Activated CD4-positive, alpha-beta memory T cell treated with anti-CD3 and anti-CD28 coated beads for 36 hours (primary cell): ENCODE measurements around the gene RNF17. TPM values are rescaled to one million over a fixed set of nuclear protein-coding genes. Genes with fewer than 3 reads are reported as not detected.

ENCODE experiments used
- CTCF ChIA-PET: fragments of 350-600 bp; sonication (Branson Sonifier 250); formaldehyde crosslinking; loops from one replicate; lab custom pipeline; 2021; ENCODE audit warnings: antibody characterized with exemption, inconsistent platforms; lab: Charles Lee
- POLR2A ChIA-PET: fragments of 350-600 bp; sonication (Branson Sonifier 250); formaldehyde crosslinking; loops from one replicate; lab custom pipeline; 2021; ENCODE audit warnings: antibody characterized with exemption; lab: Charles Lee
- DNase-seq: peaks from one replicate; pipeline ENCODE4 v3.0.0-alpha.2; 2020
- H3K27ac Mint-ChIP-seq: one replicate; pipeline ENCODE4 v1.8.0; 2021; ENCODE audit warnings: mixed read lengths
- H3K27me3 Mint-ChIP-seq: one replicate; pipeline ENCODE4 v1.8.0; 2021; ENCODE audit warnings: mixed read lengths
- H3K36me3 Mint-ChIP-seq: one replicate; pipeline ENCODE4 v1.8.0; 2021; ENCODE audit warnings: mixed read lengths
- H3K4me1 Mint-ChIP-seq: one replicate; pipeline ENCODE4 v1.8.0; 2021; ENCODE audit warnings: low read depth, mixed read lengths
- H3K4me3 Mint-ChIP-seq: one replicate; pipeline ENCODE4 v1.8.0; 2021; ENCODE audit warnings: mild to moderate bottlenecking, mixed read lengths
- H3K9me3 Mint-ChIP-seq: one replicate; pipeline ENCODE4 v1.8.0; 2021; ENCODE audit warnings: mixed read lengths
- intact Hi-C: fragments of 100-400 bp; cut with micrococcal nuclease; formaldehyde crosslinking; loops from one replicate; pipeline ENCODE4 v1.15.1; 2023
- total RNA-seq, 2 experiments: library from RNA; stranded (reverse); gene quantifications; one replicate each; pipeline ENCODE4 v1.2.3, GENCODE V29; 2021

Gene RNF17
- total RNA-seq, 2 experiments from 2014 or later: not detected

DNA sequence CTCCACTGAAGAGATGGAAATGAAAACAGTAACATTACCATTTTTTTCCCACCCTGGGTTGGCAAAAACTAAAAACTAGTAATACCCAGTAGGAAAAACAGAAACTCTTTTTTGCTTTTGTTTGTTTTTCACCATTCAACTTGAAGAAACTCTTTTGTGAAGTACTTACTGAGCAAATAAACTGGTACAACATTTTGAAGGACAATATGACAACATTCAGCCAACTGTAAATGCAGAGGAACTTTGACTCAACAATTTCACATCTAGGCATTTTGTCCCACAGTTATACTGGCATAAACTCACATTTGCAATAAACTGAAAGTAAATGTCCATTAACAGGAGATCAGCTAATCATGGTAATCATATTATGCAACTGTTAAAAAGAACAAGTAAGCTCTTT, 152.5 kb downstream of the RNF17 start:
- Mint-ChIP-seq H3K27ac (no peak overlapping the region), H3K27me3 (no peaks in the 10 kb centered on the region), H3K36me3 (peaks cover 2% of the 10 kb centered on the region), H3K4me1 (peaks cover 10% of the 10 kb centered on the region), H3K9me3 (no peaks in the 10 kb centered on the region), H3K4me3 (no peak overlapping the region)
- CTCF ChIA-PET: interaction anchor here (0.6 kb wide), 1 partner anchor 248 kb away, joined by 3 read pairs; no protein-coding TSS in a partner anchor
- DNase-seq: no peak
- intact Hi-C loops: no loop called here
- POLR2A ChIA-PET: interaction anchor here (0.7 kb wide), 1 partner anchor 35 kb away, joined by 3 read pairs; no protein-coding TSS in a partner anchor

DNA sequence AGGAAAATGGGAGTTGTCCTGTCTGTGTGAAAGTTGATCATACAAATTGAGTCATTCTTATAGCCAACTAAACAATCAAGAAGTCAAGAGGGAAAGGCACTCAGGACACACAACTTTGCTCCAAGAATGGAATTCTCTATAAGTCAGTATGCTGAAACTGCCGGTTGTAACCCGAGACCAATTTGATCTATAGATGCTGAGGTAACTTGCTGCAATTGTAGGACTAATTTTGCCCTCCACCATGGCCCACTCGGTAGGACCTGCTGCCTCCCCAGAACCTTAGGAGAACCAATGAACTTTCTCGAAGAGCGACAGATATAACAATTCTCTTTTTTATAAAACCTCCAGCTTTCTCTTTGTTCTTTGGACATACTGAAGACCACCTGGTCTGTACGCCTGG, 157.0 kb downstream of the RNF17 start:
- H3K27me3 Mint-ChIP-seq: no peaks in the 10 kb centered on the region
- peaks cover 3% of the 10 kb centered on the region for H3K36me3 Mint-ChIP-seq
- DNase-seq: no peak
- intact Hi-C loops: loop anchor here (5.0 kb wide), 2 partner anchors 381 to 409 kb away; partner anchors contain the start of genes NUP58 and PARP4
- POLR2A ChIA-PET: no interaction called here
- peaks cover 18% of the 10 kb centered on the region for H3K4me1 Mint-ChIP-seq
- no peak overlapping the region for H3K27ac Mint-ChIP-seq
- H3K9me3 Mint-ChIP-seq: no peaks in the 10 kb centered on the region
- CTCF ChIA-PET: no interaction called here
- peak overlapping the region; percentile 38 for H3K4me3 Mint-ChIP-seq

DNA sequence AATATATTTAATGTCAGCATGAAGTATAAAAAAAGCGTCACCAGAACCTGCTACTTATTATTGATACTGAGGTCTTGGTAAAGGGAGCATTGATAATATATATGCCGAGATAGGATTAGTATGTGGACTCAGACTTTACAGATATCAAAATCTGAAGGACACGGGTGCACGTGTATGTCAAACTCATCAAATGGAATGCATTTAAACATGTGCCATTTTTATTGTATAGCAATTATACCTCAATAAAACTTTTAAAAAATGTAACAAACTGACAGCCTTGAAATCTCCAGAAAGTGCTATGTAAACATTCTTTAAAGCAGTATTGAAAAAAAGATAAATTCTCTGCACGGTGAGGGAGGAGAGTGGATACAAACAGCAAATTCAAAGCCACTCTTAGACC, 157.9 kb downstream of the RNF17 start:
- Mint-ChIP-seq H3K36me3 (peaks cover 3% of the 10 kb centered on the region), H3K27me3 (no peaks in the 10 kb centered on the region), H3K27ac (no peak overlapping the region), H3K4me3 (peak overlapping the region; percentile 90), H3K9me3 (no peaks in the 10 kb centered on the region), H3K4me1 (peaks cover 18% of the 10 kb centered on the region)
- intact Hi-C loops: loop anchor here (2.0 to 5.0 kb wide), 3 partner anchors 213 to 410 kb away; partner anchors contain the start of genes NUP58 and PARP4
- no peak for DNase-seq
- CTCF ChIA-PET: interaction anchor here (1.0 kb wide), 1 partner anchor 56 kb away, joined by 3 read pairs; no protein-coding TSS in a partner anchor
- POLR2A ChIA-PET: no interaction called here

DNA sequence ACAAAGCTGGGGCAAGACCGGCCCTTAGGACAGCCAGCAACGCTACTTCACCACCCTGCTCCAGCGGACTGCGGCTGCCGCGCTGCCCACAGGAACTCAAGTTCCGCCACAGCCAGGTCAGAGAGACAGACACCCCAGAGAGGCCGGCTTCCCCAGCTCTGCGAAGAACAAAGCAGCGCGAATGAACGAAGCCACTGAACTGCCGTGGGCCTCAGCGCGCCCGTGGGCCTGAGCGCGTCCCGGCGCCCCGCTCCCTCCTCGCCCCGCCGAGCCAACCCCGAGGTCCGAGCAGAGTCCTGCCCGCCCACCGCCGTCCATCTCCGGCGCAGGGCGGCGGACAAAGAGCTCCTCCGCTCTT, 158.4 kb downstream of the RNF17 start:
- Mint-ChIP-seq H3K4me3 (peak overlapping the region; percentile 90), H3K4me1 (peaks cover 18% of the 10 kb centered on the region), H3K36me3 (peaks cover 3% of the 10 kb centered on the region), H3K27me3 (no peaks in the 10 kb centered on the region), H3K9me3 (no peaks in the 10 kb centered on the region), H3K27ac (peak overlapping the region; percentile 92)
- intact Hi-C loops: loop anchor here (2.0 to 5.0 kb wide), 3 partner anchors 214 to 410 kb away; partner anchors contain the start of genes NUP58 and PARP4
- ChIA-PET POLR2A (interaction anchor here (0.9 to 1.0 kb wide), 2 partner anchors 192 to 213 kb away, joined by 3 read pairs; no protein-coding TSS in a partner anchor), CTCF (interaction anchor here (0.6 to 1.0 kb wide), 2 partner anchors 57 to 225 kb away, joined by 3 read pairs; no protein-coding TSS in a partner anchor)
- DNase-seq: peak; percentile 44

DNA sequence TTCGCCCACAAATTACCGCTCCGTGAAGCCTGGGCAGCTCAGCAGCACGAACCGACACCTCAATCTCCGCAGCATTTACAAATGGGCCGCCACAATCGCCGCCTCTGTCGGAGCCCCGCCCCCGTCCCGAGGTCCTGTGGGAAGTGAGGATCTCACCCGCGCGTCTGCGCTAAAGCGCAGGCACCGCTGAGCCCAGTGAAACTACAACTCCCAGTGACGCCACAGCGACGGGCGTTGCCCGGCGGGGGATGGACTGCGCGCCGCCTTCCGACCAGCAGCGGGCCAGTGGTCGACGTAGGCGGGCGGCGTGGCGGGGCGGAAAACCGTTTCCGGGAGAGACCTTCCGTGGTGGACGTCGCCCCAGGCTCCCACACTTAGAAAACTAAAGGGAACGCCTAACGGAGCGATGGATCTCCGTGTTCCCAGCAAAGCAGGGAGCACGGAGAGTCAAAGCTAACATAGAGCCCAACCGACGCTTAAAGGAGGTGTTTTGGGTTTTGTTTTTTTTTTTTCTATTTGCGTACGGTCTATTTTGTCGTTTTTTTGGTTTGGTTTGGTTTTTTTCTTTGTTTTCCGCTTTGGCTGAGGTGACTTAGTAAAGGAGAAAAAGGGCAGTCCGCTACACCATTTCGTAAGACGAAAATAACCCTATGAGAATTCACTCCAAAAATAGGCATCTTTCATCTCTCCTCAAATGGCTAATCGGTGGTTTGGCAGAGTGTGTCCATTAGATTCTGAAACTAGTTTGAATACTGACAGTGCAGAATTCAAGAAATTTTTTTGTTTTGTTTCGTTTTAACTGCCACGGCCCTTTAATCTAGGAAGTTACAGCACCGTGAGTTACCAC, 159.0 kb downstream of the RNF17 start:
- Mint-ChIP-seq H3K27me3 (no peaks in the 10 kb centered on the region), H3K36me3 (peaks cover 3% of the 10 kb centered on the region), H3K4me3 (peak overlapping the region; percentile 90), H3K9me3 (no peaks in the 10 kb centered on the region), H3K27ac (peak overlapping the region; percentile 92), H3K4me1 (peaks cover 18% of the 10 kb centered on the region)
- POLR2A ChIA-PET: interaction anchor here (0.9 to 1.0 kb wide), 2 partner anchors 192 to 214 kb away, joined by 3 read pairs; no protein-coding TSS in a partner anchor
- intact Hi-C loops: loop anchor here (2.0 to 5.0 kb wide), 3 partner anchors 214 to 411 kb away; partner anchors contain the start of genes NUP58 and PARP4
- peak; percentile 96 for DNase-seq
- CTCF ChIA-PET: interaction anchor here (0.6 to 1.0 kb wide), 2 partner anchors 57 to 225 kb away, joined by 3 read pairs; no protein-coding TSS in a partner anchor

DNA sequence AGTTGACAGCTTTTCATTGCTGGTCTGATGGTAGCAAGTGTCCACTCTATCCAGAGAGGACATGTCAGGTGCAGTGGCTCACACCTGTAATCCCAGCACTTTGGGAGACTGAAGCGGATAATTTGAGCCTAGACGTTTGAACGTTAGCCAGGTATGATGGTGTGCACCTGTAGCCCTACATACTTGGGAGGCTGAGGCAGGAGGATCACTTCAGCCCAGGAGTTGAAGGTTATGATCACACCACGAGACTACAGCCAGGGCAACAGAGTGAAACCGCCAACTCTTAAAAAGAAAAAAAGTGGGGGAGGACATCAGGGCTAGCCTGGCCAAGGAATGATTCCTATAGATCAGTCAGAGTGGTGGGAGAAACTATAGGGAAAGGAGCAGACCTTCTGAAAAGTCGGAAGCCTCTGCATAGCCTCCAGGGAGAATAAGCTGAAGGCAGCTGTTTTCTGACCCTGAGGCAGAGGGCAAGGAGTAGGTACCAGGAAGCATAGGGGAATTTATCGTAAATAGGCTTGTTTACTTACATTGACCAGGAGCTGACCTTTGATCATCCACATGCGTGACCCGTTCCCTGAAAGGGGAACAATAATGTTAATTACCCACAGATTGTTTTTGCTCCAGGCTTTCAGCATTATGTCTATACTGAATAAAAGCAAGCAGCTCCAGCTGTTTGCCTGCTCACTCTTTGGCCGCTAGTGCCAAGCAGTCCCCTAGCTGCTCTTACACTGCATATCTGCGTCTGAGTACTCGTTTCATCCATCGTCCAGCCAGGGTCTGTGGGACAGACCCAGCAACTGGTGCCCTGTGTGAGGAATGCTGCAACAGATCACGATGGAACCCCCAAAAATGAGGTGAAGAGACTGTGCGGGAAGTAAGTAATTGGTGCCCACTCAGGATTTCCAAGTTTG, 161.6 kb downstream of the RNF17 start:
- intact Hi-C loops: no loop called here
- CTCF ChIA-PET: no interaction called here

DNA sequence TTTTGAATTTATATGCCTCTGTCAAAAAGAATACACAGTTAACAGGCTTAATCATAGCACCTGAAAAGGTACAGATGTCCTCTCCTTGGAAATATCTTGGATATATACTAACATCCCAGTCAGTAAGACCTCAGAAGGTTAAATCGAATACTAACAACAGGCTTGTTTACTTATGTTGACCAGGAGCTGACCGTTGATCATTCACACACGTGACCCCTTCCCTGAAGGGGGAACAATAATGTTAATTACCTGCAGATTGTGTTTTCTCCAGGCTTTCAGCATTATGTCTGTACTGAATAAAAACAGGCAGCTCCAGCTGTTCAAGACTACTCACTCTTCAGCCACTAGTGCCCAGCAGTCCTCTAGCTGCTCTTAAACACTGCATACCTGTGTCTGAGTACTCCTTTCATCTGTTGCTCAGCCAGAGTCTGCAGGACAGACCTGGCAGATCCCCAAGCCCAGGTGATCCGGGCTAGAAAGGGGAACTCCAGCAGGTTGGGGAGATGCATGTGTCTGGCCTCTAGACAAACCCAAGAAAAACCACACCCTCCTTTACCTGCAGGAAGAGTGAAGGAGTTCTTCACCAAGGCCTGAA, 163.9 kb downstream of the RNF17 start:
- POLR2A ChIA-PET: no interaction called here
- CTCF ChIA-PET: no interaction called here
- H3K27me3 Mint-ChIP-seq: peaks cover 24% of the 10 kb centered on the region
- H3K27ac Mint-ChIP-seq: no peak overlapping the region
- DNase-seq: no peak
- no peak overlapping the region for H3K4me3 Mint-ChIP-seq
- H3K4me1 Mint-ChIP-seq: peaks cover 3% of the 10 kb centered on the region
- H3K9me3 Mint-ChIP-seq: no peaks in the 10 kb centered on the region
- H3K36me3 Mint-ChIP-seq: no peaks in the 10 kb centered on the region
- intact Hi-C loops: no loop called here

More for the DNA sequence above, 161.6 kb downstream of the RNF17 start:
- H3K4me3 Mint-ChIP-seq: no peak overlapping the region
- no peaks in the 10 kb centered on the region for H3K9me3 Mint-ChIP-seq
- peaks cover 13% of the 10 kb centered on the region for H3K4me1 Mint-ChIP-seq
- H3K36me3 Mint-ChIP-seq: peaks cover 3% of the 10 kb centered on the region
- no peak overlapping the region for H3K27ac Mint-ChIP-seq
- POLR2A ChIA-PET: no interaction called here
- H3K27me3 Mint-ChIP-seq: peaks cover 4% of the 10 kb centered on the region
- DNase-seq: no peak

DNA sequence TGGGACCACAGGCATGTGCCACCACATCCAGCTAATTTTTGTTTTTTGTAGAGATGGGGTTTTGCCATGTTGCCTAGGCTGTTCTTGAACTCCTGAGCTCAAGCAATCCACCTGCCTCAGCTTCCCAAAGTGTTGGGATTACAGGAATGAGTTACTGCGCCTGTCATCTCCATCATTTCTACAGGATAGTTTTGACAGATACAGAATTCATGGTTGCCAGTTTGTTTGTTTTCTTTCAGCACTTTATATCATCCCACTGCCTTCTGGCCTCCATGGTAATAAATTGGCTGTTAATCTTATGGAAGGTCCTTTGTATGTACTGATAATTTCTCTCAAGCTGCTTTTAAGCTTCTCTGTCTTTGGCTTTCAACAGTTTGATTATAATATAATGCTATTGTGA, 165.2 kb downstream of the RNF17 start:
- no peaks in the 10 kb centered on the region for H3K9me3 Mint-ChIP-seq
- ChIA-PET POLR2A (no interaction called here), CTCF (no interaction called here)
- no peak overlapping the region for H3K4me3 Mint-ChIP-seq
- peaks cover 35% of the 10 kb centered on the region for H3K27me3 Mint-ChIP-seq
- no peaks in the 10 kb centered on the region for H3K4me1 Mint-ChIP-seq
- intact Hi-C loops: no loop called here
- H3K36me3 Mint-ChIP-seq: no peaks in the 10 kb centered on the region
- H3K27ac Mint-ChIP-seq: no peak overlapping the region
- DNase-seq: no peak

Other genes with a start within 250 kb of the RNF17 start
- under 1 TPM; 0.07 to 0.10 TPM for gene ATP12A, start 83.8 kb upstream of the RNF17 start, total RNA-seq